B cell (primary cell): ENCODE results near the gene CEACAM16.

Experiments used
- CTCF ChIP-seq: fragments of 200-600 bp; IDR thresholded peaks from one replicate; pipeline ENCODE4 v1.8.0; 2022; ENCODE audit warnings: antibody characterized with exemption, mild to moderate bottlenecking
- EZH2 ChIP-seq: IDR thresholded peaks from 2 replicates; pipeline ENCODE4 v1.6.1; 2012; ENCODE audit warnings: borderline replicate concordance, low read depth, mild to moderate bottlenecking, moderate library complexity, low read length; ENCODE audit not compliant: insufficient read depth, poor library complexity, severe bottlenecking

GRCh38 chr19:44756089-44756562, 57.2 kb downstream of the CEACAM16 start:
- no peak for TF ChIP-seq CTCF
- TF ChIP-seq EZH2 = no peak
